Ramos (cell line): ENCODE measurements around the gene MUC13.
"Not testable (repeated sequence)": the region's sequence is repeated elsewhere in the genome, so short reads cannot be mapped to it uniquely, and the experiment has no call there.

ENCODE experiments used
- in situ Hi-C: fragments of 300-500 bp; cut with MboI; formaldehyde crosslinking; loops from one replicate; pipeline ENCODE4 v1.14.3; 2022; ENCODE audit warnings: low sequenced_read_pairs; ENCODE audit not compliant: unreplicated experiment

Gene MUC13

GRCh38 chr3:124934577-124934976 is at the start of gene MUC13:
TSS of gene MUC13 (minus strand) at chr3:124934751. CDS start at chr3:124934712, 39 bp downstream.
- in situ Hi-C loops = loop anchor here (25.0 kb wide), 1 partner anchor 503 kb away; no protein-coding TSS in a partner anchor

GRCh38 chr3:124982855-124983254 is 48.3 kb upstream of the MUC13 start:
- in situ Hi-C loops = no loop called here

GRCh38 chr3:124981472-124981871 is 46.9 kb upstream of the MUC13 start:
- in situ Hi-C loops = no loop called here

- in situ Hi-C loops = no loop called here
Observed at GRCh38 chr3:124978627-124979026, 44.1 kb upstream of the MUC13 start.

- in situ Hi-C loops = no loop called here
Observed at GRCh38 chr3:124976383-124976782, 41.8 kb upstream of the MUC13 start.

- in situ Hi-C loops = no loop called here
Observed at GRCh38 chr3:124974691-124975090, 40.1 kb upstream of the MUC13 start.

- in situ Hi-C loops = no loop called here
Observed at GRCh38 chr3:124973290-124973689, 38.7 kb upstream of the MUC13 start.

- in situ Hi-C loops = no loop called here
Observed at GRCh38 chr3:124972457-124972856, 37.9 kb upstream of the MUC13 start.

GRCh38 chr3:124969963-124970722 is 35.6 kb upstream of the MUC13 start:
- in situ Hi-C loops = no loop called here

- in situ Hi-C loops = no loop called here
Observed at GRCh38 chr3:124969190-124969589, 34.6 kb upstream of the MUC13 start.

GRCh38 chr3:124967964-124968363 is 33.4 kb upstream of the MUC13 start:
- in situ Hi-C loops = no loop called here

- in situ Hi-C loops = no loop called here
Observed at GRCh38 chr3:124966521-124967445, 32.2 kb upstream of the MUC13 start.

- in situ Hi-C loops = no loop called here
Observed at GRCh38 chr3:124965413-124965812, 30.9 kb upstream of the MUC13 start.

- in situ Hi-C loops = no loop called here
Observed at GRCh38 chr3:124964387-124964786, 29.8 kb upstream of the MUC13 start.

GRCh38 chr3:124963755-124964154 is 29.2 kb upstream of the MUC13 start:
- in situ Hi-C loops = no loop called here

- in situ Hi-C loops = no loop called here
Observed at GRCh38 chr3:124962403-124962940, 27.9 kb upstream of the MUC13 start.

GRCh38 chr3:124960698-124961097 is 26.1 kb upstream of the MUC13 start:
- in situ Hi-C loops = no loop called here

- in situ Hi-C loops = no loop called here
Observed at GRCh38 chr3:124960105-124960504, 25.6 kb upstream of the MUC13 start.

GRCh38 chr3:124957951-124958350 is 23.4 kb upstream of the MUC13 start:
- in situ Hi-C loops = not testable (repeated sequence)

GRCh38 chr3:124952282-124952855 is 17.8 kb upstream of the MUC13 start:
- in situ Hi-C loops = no loop called here
